CD4-positive, alpha-beta T cell (primary cell): Measurements from ENCODE around the gene KRTAP17-1. TPM values are rescaled to one million over a fixed set of nuclear protein-coding genes. Genes with fewer than 3 reads are reported as not detected.

Experiments used
- ATAC-seq: fragments of 200-7000 bp; cut with Tn5 transposase; one replicate; pipeline ENCODE4 v1.10.0; 2022; ENCODE audit warnings: mild to moderate bottlenecking; ENCODE audit not compliant: poor library complexity
- CTCF ChIA-PET: fragments of 350-600 bp; sonication (Branson Sonifier 250); formaldehyde crosslinking; loops from one replicate; lab custom pipeline; 2021; ENCODE audit warnings: antibody characterized with exemption, inconsistent platforms; lab: Charles Lee
- POLR2A ChIA-PET: fragments of 350-600 bp; sonication (Branson Sonifier 250); formaldehyde crosslinking; loops from one replicate; lab custom pipeline; 2021; ENCODE audit warnings: antibody characterized with exemption, inconsistent platforms; lab: Charles Lee
- DNase-seq, 14 experiments: peaks; one replicate each; pipeline ENCODE4 v3.0.0-alpha.2; 2013 to 2020; ENCODE audit warnings: mixed read lengths in 2 of 14
- H3K27ac ChIP-seq, 2 donors: one replicate each; pipeline versions ENCODE4 v1.5.1 to v1.7.0; 2013; ENCODE audit warnings: low read length in 2 of 2, low read depth in 1 of 2, mild to moderate bottlenecking in 1 of 2
- H3K27me3 ChIP-seq, 2 experiments: 1 replicate in 1 of 2; 2 replicates in 1 of 2; pipeline versions ENCODE4 v1.6.1 to v1.7.0; 2013; ENCODE audit warnings: low read length in 2 of 2, control low read depth in 1 of 2, mild to moderate bottlenecking in 1 of 2, moderate library complexity in 1 of 2; ENCODE audit not compliant: insufficient read depth in 2 of 2, control insufficient read depth in 1 of 2
- H3K36me3 ChIP-seq: one replicate; pipeline ENCODE4 v1.6.1; 2013; ENCODE audit warnings: low read length, control low read depth; ENCODE audit not compliant: insufficient read depth
- H3K4me1 ChIP-seq: one replicate; pipeline ENCODE4 v1.6.1; 2013; ENCODE audit warnings: low read length, control low read depth; ENCODE audit not compliant: insufficient read depth
- H3K4me3 ChIP-seq: one replicate; pipeline ENCODE4 v1.5.1; 2013; ENCODE audit warnings: mild to moderate bottlenecking, low read length, moderate library complexity
- H3K9me3 ChIP-seq, 2 experiments: 1 replicate in 1 of 2; 2 replicates in 1 of 2; pipeline versions ENCODE4 v1.6.1 to v1.7.0; 2013; ENCODE audit warnings: low read length in 2 of 2, mild to moderate bottlenecking in 2 of 2, control low read depth in 1 of 2, moderate library complexity in 1 of 2; ENCODE audit not compliant: control insufficient read depth in 1 of 2, insufficient read depth in 1 of 2
- H3K27ac Mint-ChIP-seq: one replicate; pipeline ENCODE4 v1.8.0; 2020; ENCODE audit warnings: mixed read lengths
- H3K27me3 Mint-ChIP-seq: one replicate; pipeline ENCODE4 v1.8.0; 2021; ENCODE audit warnings: mixed read lengths
- H3K36me3 Mint-ChIP-seq: one replicate; pipeline ENCODE4 v1.8.0; 2021; ENCODE audit warnings: low read depth, mixed read lengths
- H3K4me1 Mint-ChIP-seq: one replicate; pipeline ENCODE4 v1.8.0; 2021; ENCODE audit warnings: low read depth, mixed read lengths
- H3K4me3 Mint-ChIP-seq: one replicate; pipeline ENCODE4 v1.8.0; 2020; ENCODE audit warnings: mild to moderate bottlenecking, mixed read lengths
- H3K9me3 Mint-ChIP-seq: one replicate; pipeline ENCODE4 v1.8.0; 2020; ENCODE audit warnings: mixed read lengths
- intact Hi-C, 2 experiments: fragments of 100-400 bp; cut with DNase I in 1 of 2; cut with micrococcal nuclease in 1 of 2; formaldehyde crosslinking; loops; one replicate each; pipeline versions ENCODE4 v1.15.1 to v1.9.0; 2023 to 2025; cut with DNase I, micrococcal nuclease
- polyA plus RNA-seq, 2 donors: library from polyadenylated mRNA; unstranded; fragments of 120-200 nt; gene quantifications; one replicate each; pipeline ENCODE4 v1.2.1, GENCODE V29; 2013
- total RNA-seq, 174 experiments: library from RNA in 2 of 174; stranded (reverse) in 2 of 174; gene quantifications; one replicate each; pipeline ENCODE4 v1.2.3 and lab custom pipeline; 2021 to 2026
- TF ChIP-seq, protein P1 (sequence below): fragments of 200-600 bp; IDR thresholded peaks from one replicate; pipeline ENCODE4 v1.8.0; 2022; ENCODE audit warnings: antibody characterized with exemption, mild to moderate bottlenecking

The KRTAP17-1 gene, protein sequence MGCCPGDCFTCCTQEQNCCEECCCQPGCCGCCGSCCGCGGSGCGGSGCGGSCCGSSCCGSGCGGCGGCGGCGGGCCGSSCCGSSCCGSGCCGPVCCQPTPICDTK
- total RNA-seq (not detected), total RNA-seq (lab: John Stamatoyannopoulos, UW) (0 reads per million in 172 experiments)
- not detected for polyA plus RNA-seq (2013, experiment 1 of 2)
- not detected for polyA plus RNA-seq (2013, experiment 2 of 2)

GRCh38 chr17:41315204-41315794 lies at the start of gene KRTAP17-1:
Gene KRTAP17-1 (minus strand): TSS chr17:41315710. CDS start chr17:41315650, 60 bp downstream.
- TF ChIP-seq, protein P1, sequence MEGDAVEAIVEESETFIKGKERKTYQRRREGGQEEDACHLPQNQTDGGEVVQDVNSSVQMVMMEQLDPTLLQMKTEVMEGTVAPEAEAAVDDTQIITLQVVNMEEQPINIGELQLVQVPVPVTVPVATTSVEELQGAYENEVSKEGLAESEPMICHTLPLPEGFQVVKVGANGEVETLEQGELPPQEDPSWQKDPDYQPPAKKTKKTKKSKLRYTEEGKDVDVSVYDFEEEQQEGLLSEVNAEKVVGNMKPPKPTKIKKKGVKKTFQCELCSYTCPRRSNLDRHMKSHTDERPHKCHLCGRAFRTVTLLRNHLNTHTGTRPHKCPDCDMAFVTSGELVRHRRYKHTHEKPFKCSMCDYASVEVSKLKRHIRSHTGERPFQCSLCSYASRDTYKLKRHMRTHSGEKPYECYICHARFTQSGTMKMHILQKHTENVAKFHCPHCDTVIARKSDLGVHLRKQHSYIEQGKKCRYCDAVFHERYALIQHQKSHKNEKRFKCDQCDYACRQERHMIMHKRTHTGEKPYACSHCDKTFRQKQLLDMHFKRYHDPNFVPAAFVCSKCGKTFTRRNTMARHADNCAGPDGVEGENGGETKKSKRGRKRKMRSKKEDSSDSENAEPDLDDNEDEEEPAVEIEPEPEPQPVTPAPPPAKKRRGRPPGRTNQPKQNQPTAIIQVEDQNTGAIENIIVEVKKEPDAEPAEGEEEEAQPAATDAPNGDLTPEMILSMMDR, result no peak
- ChIA-PET POLR2A (no interaction called here), CTCF (no interaction called here)
- H3K27me3 ChIP-seq, result no peaks in the 10 kb centered on the region
- H3K36me3 Mint-ChIP-seq, result no peaks in the 10 kb centered on the region
- no peaks in the 10 kb centered on the region for H3K36me3 ChIP-seq
- no peaks in the 10 kb centered on the region for H3K27me3 Mint-ChIP-seq
- H3K9me3 ChIP-seq, result no peaks in the 10 kb centered on the region
- H3K4me3 ChIP-seq, result no peak within 1 kb of the TSS
- DNase-seq (no peak), ATAC-seq (no peak)
- H3K9me3 Mint-ChIP-seq, result peaks cover 9% of the 10 kb centered on the region
- peaks cover 26% of the 10 kb centered on the region for H3K4me1 Mint-ChIP-seq
- H3K4me1 ChIP-seq, result peaks cover 18% of the 10 kb centered on the region
- intact Hi-C loops, result no loop called here
- no peak within 1 kb of the TSS for H3K27ac ChIP-seq
- H3K27ac Mint-ChIP-seq, result no peak within 1 kb of the TSS
- H3K4me3 Mint-ChIP-seq, result no peak within 1 kb of the TSS

- no peak overlapping the region for H3K4me3 ChIP-seq
- DNase-seq, result no peak
- H3K27ac Mint-ChIP-seq, result no peak overlapping the region
- ChIA-PET POLR2A (no interaction called here), CTCF (no interaction called here)
- H3K4me3 Mint-ChIP-seq, result no peak overlapping the region
- H3K27me3 Mint-ChIP-seq, result no peaks in the 10 kb centered on the region
- no peaks in the 10 kb centered on the region for H3K27me3 ChIP-seq
- TF ChIP-seq, protein P1, result no peak
- H3K4me1 Mint-ChIP-seq, result no peaks in the 10 kb centered on the region
- ATAC-seq, result no peak
- no peak overlapping the region for H3K27ac ChIP-seq
- H3K9me3 ChIP-seq, result no peaks in the 10 kb centered on the region
- H3K9me3 Mint-ChIP-seq, result no peaks in the 10 kb centered on the region
- H3K36me3 Mint-ChIP-seq, result no peaks in the 10 kb centered on the region
- no peaks in the 10 kb centered on the region for H3K4me1 ChIP-seq
- intact Hi-C loops, result no loop called here
- H3K36me3 ChIP-seq, result no peaks in the 10 kb centered on the region
Measured at GRCh38 chr17:41363881-41364280, 48.4 kb upstream of the KRTAP17-1 start.

- Histone ChIP-seq H3K4me3 (no peak overlapping the region), H3K4me1 (no peaks in the 10 kb centered on the region), H3K36me3 (no peaks in the 10 kb centered on the region), H3K9me3 (peaks cover 0 to 5% of the 10 kb centered on the region in 2 experiments), H3K27me3 (no peaks in the 10 kb centered on the region), H3K27ac (no peak overlapping the region)
- Mint-ChIP-seq H3K9me3 (peaks cover 2% of the 10 kb centered on the region), H3K36me3 (no peaks in the 10 kb centered on the region), H3K27me3 (no peaks in the 10 kb centered on the region), H3K4me1 (no peaks in the 10 kb centered on the region), H3K27ac (no peak overlapping the region), H3K4me3 (no peak overlapping the region)
- intact Hi-C loops, result no loop called here
- TF ChIP-seq, protein P1, result no peak
- ChIA-PET CTCF (no interaction called here), POLR2A (no interaction called here)
- DNase-seq, result no peak
- ATAC-seq, result no peak
Measured at GRCh38 chr17:41360296-41360995, 44.9 kb upstream of the KRTAP17-1 start.
